Stimulated activated CD4-positive, alpha-beta T cell treated with anti-CD3 and anti-CD28 coated beads, Interleukin-2, amount 100 ng/mL, for 24 hours (primary cell): Measurements from ENCODE around the gene NAV2.

Experiments used
- DNase-seq, 2 donors: peaks; one replicate each; pipeline ENCODE4 v3.0.0-alpha.2; 2020

NAV2 gene

DNA sequence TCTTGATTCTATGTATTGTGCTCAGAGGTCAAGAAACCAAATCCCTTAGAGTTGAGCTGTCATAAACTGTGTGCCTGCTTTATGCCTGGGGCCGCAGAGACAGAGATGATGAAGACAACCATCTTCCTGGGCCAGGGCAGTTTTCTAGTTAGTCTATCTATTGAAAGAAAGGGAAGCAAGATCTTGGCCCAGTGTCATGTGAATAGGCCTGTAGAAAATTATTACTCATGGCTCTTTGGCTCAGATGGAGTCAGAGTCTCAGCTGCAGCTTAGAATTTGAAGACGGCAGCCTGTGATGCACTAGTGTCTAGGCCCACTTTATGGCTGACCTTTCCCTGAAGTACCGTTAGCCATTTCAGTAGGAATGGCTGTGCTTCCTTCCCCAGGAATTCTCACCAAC lies 335.6 kb downstream of the NAV2 start:
- no peak for DNase-seq

DNA sequence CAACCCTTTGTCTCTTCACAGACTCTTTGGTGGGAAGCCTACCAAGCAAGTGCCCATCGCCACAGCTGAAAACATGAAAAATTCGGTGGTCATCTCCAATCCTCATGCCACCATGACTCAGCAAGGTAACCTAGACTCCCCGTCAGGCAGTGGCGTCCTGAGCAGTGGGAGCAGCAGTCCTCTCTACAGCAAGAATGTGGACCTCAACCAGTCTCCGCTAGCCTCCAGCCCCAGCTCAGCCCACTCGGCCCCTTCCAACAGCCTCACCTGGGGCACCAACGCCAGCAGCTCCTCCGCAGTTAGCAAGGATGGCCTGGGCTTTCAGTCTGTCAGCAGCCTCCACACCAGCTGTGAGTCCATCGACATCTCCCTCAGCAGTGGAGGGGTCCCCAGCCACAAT lies 336.1 kb downstream of the NAV2 start:
- DNase-seq, result no peak

DNA sequence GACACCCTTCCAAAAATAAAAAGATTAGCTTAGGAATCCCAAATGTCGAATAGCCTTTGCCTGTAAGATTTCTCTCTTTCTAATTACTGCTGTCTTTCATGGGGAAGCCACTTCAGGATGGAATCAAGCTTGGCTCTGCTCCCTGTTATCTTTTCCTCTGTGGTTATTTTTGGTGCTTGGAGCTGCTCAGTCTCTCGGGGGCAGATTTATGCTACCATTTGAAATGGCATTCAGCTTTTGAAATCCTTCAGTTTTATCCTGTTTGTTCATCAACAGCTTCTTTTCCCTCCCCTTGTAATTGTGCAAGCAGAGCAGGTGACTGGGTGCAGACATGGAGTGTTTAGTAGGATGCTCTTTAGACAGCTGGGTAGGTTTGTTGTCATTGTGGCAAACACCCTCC lies 336.6 kb downstream of the NAV2 start:
- DNase-seq, result no peak

- DNase-seq, result no peak
These were observed 337.4 kb downstream of the NAV2 start for GRCh38 chr11:20050048-20050447.

DNA sequence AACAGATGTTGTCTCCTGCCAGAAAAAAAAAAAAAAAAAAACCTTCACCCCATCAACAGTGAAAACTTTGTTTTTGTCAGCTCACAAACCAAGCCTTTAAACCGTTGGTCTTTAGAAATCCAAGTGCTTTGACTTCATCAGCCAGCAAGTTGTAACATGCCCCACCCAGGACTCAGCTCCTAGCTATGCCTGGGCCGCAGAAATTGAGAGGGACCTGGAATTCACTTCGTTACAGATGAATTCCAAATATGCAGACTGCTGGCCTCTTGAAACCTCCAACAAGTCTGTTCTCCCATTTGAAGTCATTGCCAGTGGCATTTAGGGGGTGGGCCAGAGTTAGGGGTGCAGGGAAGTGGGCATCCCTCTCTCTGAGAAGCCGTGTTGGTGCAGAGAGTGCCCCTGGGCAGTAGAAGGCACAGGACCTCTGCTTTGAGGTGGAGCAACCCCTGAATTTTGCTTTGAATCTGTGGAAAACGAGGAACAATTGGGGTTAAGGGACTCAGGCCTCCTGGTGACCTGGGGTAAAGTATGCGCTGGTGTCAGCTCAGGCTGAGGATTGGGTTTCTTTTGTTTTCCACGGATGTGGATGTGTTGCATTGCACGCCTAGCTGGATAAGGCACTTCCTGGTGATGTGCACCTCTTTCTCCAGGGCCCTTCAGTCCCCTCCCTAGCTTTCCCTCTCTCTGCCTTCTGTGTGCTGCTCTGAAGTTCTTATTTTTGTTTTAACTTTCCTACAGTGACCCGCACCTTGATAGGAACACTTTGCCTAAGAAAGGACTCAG lies 338.1 kb downstream of the NAV2 start:
- no peak for DNase-seq

GRCh38 chr11:20051469-20052399 lies 339.1 kb downstream of the NAV2 start:
- no peak for DNase-seq

GRCh38 chr11:20053572-20053971 lies 340.9 kb downstream of the NAV2 start:
- no peak for DNase-seq

- no peak for DNase-seq
These were observed 341.9 kb downstream of the NAV2 start for GRCh38 chr11:20054584-20054983.

GRCh38 chr11:20055312-20055711 lies 342.7 kb downstream of the NAV2 start:
- no peak for DNase-seq

DNA sequence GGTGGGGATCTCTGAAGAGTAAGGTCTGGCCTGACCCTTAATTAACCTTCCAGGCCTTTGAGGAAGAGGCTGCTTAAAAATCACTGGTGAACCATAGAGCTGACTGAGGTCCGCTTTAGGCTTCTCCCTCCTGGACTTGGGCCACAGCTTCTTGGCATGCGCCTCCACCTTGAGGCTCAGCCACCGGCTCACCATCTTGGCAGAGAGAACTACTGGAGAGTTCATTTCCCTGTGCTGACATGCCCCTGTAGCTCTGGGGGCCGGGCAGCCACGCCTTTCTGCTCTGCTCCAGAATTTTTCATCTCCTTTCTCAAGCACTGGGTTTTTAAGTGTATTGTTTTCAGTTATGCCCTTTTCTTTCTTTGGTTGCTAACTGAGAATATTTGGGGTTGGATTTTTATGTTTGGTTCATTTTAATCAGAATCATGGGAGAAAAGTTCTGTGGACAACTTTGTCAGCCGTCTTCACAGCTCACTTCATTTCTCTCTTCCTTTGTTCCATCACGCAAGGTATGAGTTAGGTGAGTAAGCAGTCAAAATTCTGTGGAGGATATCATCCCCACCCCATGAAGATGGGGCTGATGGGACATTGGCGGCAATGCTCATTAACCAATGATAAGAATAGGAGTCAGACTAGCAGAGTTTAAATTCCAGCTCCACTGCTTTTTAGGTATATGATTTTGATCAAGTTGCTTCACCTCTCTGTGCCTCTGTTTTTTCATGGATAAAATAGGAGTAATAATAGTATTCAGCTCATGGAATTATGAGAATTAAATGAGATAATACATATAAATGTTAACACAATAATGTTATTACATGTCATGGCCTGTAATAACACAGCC lies 343.7 kb downstream of the NAV2 start:
- no peak for DNase-seq

- DNase-seq, result no peak
These were observed 344.6 kb downstream of the NAV2 start for GRCh38 chr11:20056950-20057943.

GRCh38 chr11:20058749-20059458 lies 346.3 kb downstream of the NAV2 start:
- no peak for DNase-seq

DNA sequence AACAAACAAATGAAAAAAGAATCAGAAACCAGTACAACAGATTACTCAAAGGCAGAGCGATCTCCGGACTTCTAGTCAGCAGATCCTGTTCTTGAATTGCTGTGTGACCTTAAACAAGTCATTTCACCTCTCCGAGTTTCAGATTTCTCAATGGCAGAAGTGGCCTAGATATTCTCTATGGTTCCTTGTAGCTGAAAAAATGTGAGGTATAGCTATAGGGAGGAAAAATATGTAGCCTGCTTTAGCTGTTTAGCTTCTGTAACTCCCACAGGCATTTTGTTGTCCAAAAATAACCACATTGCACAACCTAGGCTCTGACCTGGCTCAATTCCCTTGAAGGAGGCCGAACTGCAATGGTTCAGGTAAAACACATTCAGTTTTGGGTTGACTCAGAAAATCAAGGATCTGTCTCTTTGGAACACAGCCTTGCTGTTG lies 347.0 kb downstream of the NAV2 start:
- DNase-seq, result no peak

DNA sequence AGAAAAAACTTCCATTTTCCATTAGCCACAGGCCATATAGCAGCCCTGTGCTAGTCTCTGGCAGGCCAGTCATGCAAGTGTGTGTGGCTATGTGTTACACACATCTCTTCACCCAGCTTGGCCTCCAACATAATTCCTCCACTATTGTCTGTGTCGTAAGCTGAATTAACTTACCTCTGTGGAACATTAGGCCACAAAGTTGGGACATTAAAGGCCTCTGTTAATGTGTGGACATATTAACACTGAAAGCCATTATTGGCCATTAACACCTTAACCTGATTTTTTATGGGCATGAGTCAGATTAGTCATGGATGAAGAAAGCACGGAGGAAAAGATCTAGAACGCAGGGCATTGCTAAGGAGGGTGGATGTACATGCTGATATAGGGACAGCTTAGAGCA lies 347.5 kb downstream of the NAV2 start:
- DNase-seq, result no peak

GRCh38 chr11:20060647-20061205 lies 348.1 kb downstream of the NAV2 start:
- no peak for DNase-seq

GRCh38 chr11:20061776-20062175 lies 349.1 kb downstream of the NAV2 start:
- no peak for DNase-seq

DNA sequence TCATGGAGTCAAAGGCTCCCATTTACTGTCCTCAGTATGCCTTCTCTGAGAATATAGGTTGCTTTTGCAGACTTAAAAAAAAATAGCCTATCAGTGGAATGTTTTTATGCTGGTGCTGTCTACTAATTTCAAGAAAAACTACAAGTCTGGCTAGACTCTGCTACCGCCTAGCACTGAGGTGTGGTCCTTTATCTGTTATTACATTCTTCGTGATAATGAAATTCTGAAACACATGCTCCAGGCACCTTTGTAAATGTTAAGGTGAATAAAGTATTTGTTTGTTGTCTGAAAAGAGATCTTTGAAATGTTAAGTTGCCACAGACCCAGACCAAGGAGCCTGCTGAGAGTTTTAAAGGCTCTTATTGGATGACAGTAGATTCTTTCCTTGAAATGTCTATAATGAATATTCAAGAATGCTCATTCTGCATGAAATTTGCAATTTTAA lies 352.3 kb downstream of the NAV2 start:
- DNase-seq, result no peak

- no peak for DNase-seq
These were observed 352.8 kb downstream of the NAV2 start for GRCh38 chr11:20065406-20065805.

DNA sequence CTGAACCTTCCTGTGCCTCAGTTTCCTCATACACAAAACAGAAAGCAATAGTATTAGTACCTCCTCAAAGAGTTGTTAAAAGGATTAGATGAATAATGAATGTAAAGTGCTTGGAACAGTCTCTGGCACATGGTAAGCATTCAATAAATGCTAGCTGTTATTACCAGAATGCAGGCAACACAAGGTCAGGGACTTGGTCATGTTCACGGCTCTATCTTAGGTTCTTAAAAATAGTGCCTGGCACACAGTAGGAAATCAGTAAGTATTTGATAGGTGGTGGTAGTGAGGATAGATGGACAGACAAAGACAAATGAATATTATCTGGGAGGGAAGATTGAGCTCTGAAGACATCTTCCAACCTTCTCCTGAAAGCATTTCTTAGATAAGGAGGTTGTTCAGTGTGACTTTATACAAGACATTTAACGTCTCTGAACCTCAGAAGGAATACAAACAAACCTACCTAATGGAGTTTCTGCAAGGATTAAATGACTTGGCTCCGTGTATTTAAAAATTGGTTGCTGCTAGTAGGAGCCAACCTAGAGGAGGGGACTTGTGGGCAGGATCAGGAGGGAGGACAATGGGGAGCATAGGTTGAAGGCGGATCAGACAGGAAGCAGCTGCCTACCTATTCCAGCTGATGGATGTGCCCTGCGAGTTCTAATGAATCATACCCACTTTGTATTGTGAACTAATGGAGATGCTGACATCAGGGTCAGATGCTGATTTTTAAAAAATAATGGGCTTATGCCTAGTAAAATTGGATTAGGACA lies 353.6 kb downstream of the NAV2 start:
- DNase-seq, result no peak

DNA sequence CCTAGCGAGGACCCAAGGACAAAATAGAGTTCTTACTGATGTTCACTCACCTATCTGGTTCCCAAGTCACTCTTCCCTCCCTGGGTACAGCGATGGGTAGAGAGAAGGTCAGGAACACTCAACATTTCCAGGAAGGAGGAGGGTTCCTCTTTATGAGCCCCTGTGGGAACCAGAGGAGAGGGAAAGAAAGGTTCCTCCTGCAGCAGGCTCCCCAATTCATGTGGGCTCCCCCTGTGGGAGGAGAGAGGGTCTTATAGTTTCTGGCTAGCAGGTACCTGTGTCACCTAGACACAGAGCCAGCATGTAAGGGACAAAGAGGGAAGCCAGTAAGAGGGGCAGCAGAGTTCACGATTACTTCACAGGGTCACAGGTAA lies 354.1 kb downstream of the NAV2 start:
- no peak for DNase-seq
